Lower leg skin (tissue), 3 donors: Measurements from ENCODE around the gene PEX12.

Experiments used
- CTCF ChIP-seq, 3 donors: fragments of 450-650 bp; IDR thresholded peaks; one replicate each; pipeline ENCODE4 v1.5.1; 2016; ENCODE audit warnings: antibody characterized with exemption in 3 of 3, mild to moderate bottlenecking in 3 of 3, moderate library complexity in 2 of 3
- POLR2A ChIP-seq, 2 donors: fragments of 450-650 bp; IDR thresholded peaks; one replicate each; pipeline ENCODE4 v1.6.1; 2016 to 2017; ENCODE audit warnings: antibody characterized with exemption in 2 of 2, mild to moderate bottlenecking in 1 of 2, moderate library complexity in 1 of 2

- TF ChIP-seq CTCF (IDR thresholded peaks at IDR 0.05) (no peak), POLR2A (IDR thresholded peaks at IDR 0.05) (no peak)
These were observed 29.0 kb upstream of the PEX12 start for GRCh38 chr17:35607239-35607847.
